Measurements from ENCODE around the gene ENTPD7. TPM values are rescaled to one million over a fixed set of nuclear protein-coding genes. Genes with fewer than 3 reads are reported as not detected.

The ENTPD7 gene
- total and polyA plus RNA-seq, 2 of the 8 experiments (the other 6 are each of a cell fraction or from before 2014, with no cell fraction given) = 5.0 to 15.6 TPM

DNA sequence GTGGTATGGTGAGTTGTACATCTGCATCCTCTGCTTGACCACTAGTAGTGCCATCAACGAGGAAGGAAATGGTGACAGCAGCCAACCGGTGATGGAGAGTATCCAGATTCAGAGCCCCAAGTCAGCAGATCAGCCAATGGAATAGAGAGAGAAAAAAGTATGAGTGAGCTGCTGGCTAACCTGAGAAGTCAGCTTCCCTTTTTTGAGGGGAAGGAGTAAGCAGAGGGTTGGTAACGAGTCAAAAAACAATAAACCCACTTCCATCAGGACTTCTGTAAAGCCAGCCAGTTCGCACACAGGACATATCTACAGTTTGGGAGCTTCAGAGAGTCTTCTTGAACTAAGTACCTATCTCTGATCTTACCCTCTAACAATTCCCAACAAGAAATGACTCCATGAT lies 48.0 kb upstream of the ENTPD7 start:
- FAIRE-seq (no peak), DNase-seq (ENCODE audit: low read depth in 1 of 2, low spot score in 2 of 2) (no peak)
- peaks cover 0 to 3% of the 10 kb centered on the region in 2 experiments for H4K20me1 ChIP-seq (replicated peaks in 1 of 2; ENCODE audit: control insufficient read depth in 1 of 2, insufficient read depth in 2 of 2, low read length in 2 of 2)
- no peak overlapping the region for H3K9ac ChIP-seq (replicated peaks in 1 of 4; ENCODE audit: extremely low read depth in 1 of 4, low read depth in 3 of 4, low read length in 3 of 4)
- no peak overlapping the region for H2BK5ac ChIP-seq (ENCODE audit: low read depth, low read length)
- H4K8ac ChIP-seq (ENCODE audit: extremely low read depth, insufficient read depth, low read length) = no peak overlapping the region
- no peak overlapping the region for H2BK15ac ChIP-seq (ENCODE audit: low read length)
- no peaks in the 10 kb centered on the region for H3K4me1 ChIP-seq (replicated peaks in 1 of 4; ENCODE audit: control insufficient read depth in 3 of 4, insufficient read depth in 4 of 4, low read length in 3 of 4)
- no peak overlapping the region for H3K56ac ChIP-seq (replicated peaks; ENCODE audit: insufficient read length, low read depth, low read length)
- H3K4me2 ChIP-seq (ENCODE audit: insufficient read depth in 1 of 2, low read depth in 2 of 2, low read length in 2 of 2) = no peak overlapping the region
- H4K5ac ChIP-seq (ENCODE audit: insufficient read length, low read depth, low read length) = no peak overlapping the region
- no peak overlapping the region for H2AFZ ChIP-seq (ENCODE audit: low read length)
- no peaks in the 10 kb centered on the region for H3K9me3 ChIP-seq (ENCODE audit: insufficient read depth in 2 of 2, low read depth in 1 of 2, low read length in 1 of 2)
- no peak overlapping the region for H2BK20ac ChIP-seq (ENCODE audit: low read length)
- H2AK5ac ChIP-seq (ENCODE audit: low read depth, low read length) = no peak overlapping the region
- H2BK120ac ChIP-seq (replicated peaks; ENCODE audit: low read depth, low read length) = no peak overlapping the region
- H3K23me2 ChIP-seq (ENCODE audit: low read depth, low read length) = no peaks in the 10 kb centered on the region
- no peak overlapping the region for H3K14ac ChIP-seq (ENCODE audit: insufficient read length)
- H3K79me2 ChIP-seq (ENCODE audit: control insufficient read depth in 1 of 2, insufficient read depth in 2 of 2, low read length in 2 of 2) = no peaks in the 10 kb centered on the region
- no peak overlapping the region for H4K91ac ChIP-seq (replicated peaks; ENCODE audit: insufficient read length, low read length)
- no peaks in the 10 kb centered on the region for H3K27me3 ChIP-seq (replicated peaks in 1 of 4; ENCODE audit: control insufficient read depth in 3 of 4, extremely low read depth in 1 of 4, insufficient read depth in 3 of 4, low read length in 3 of 4)
- 0 out of 2 replicates have a peak, but pooled peaks cover 2% of the 10 kb centered on the region for H3K79me1 ChIP-seq (ENCODE audit: low read depth, low read length)
- peaks cover 0 to 3% (median under 1%) of the 10 kb centered on the region in 4 experiments; a peak in 1 of 8 replicates for H3K36me3 ChIP-seq (ENCODE audit: control insufficient read depth in 2 of 4, insufficient read depth in 4 of 4, low read length in 3 of 4)
- no peak overlapping the region for H3K27ac ChIP-seq (ENCODE audit: low read depth, low read length)
- no peak overlapping the region for H3K4me3 ChIP-seq (ENCODE audit: extremely low read depth in 1 of 4, insufficient read depth in 2 of 4, low read depth in 3 of 4, low read length in 4 of 4)
- POLR2A ChIA-PET (ENCODE audit: partially characterized antibody) = interaction anchor here (0.6 to 2.4 kb wide), 2 partner anchors 10 to 15 kb away, joined by 3 to 15 read pairs; partner anchors contain the start of gene SLC25A28
- WGBS, 2 experiments (ENCODE audit: extremely low coverage in 1 of 2, insufficient coverage in 1 of 2, insufficient read length in 1 of 2, insufficient replicate concordance in 2 of 2, low coverage in 1 of 2, low lambda C conversion rate in 2 of 2, missing lambda C conversion rate in 1 of 2) = 98% methylated on average over 4 of the region's 4 CpGs; no CpG with 5 or more reads in 1 of the 2 experiments
- no peak overlapping the region for H3K4ac ChIP-seq (replicated peaks; ENCODE audit: insufficient read length, low read depth, low read length)
- H2BK12ac ChIP-seq (ENCODE audit: low read depth, low read length) = no peak overlapping the region
- no peak overlapping the region for H3K18ac ChIP-seq (ENCODE audit: extremely low read depth, low read length)
- CTCF ChIA-PET (ENCODE audit: partially characterized antibody) = interaction anchor here (0.6 to 17.7 kb wide), 24 partner anchors 8 to 1413 kb away, joined by 3 to 323 read pairs (median 7); partner anchors contain the start of gene GOT1
- H3K23ac ChIP-seq (ENCODE audit: insufficient read length) = no peak overlapping the region
- no peak for TF ChIP-seq YY1 (IDR thresholded peaks at IDR 0.05; ENCODE audit: low read depth, low read length)
- TF ChIP-seq TAF1 (IDR thresholded peaks at IDR 0.05; ENCODE audit: low read depth, low read length) = no peak
- no peak for TF ChIP-seq EP300 (IDR thresholded peaks at IDR 0.05; ENCODE audit: borderline replicate concordance in 1 of 2, low read depth in 2 of 2, low read length in 2 of 2)
